ENCODE results near the gene GPAM. TPM values are rescaled to one million over a fixed set of nuclear protein-coding genes. Genes with fewer than 3 reads are reported as not detected.

GPAM gene
- total RNA-seq, 1 experiment from 2014 or later = 16.0 TPM

DNA sequence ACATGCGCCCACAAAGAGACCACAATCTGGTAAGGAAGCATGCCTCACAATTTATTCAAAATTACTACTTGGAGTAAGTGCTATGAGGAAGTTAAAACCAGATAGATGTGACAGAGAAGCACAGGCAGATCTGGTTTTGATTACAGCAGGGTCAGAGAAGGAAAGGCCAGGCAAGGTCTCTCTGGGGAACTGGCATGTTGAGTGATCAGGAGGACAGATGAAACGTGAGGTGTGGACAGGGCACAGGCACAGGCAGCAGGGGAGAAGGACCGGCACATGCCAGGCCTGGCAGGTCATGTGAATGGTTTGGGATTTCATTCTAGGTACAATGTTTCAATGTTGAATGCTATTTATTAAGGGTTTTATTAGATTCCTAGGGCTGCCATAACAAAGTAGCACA, 51.6 kb downstream of the GPAM start:
- no peak overlapping the region for H3K9ac ChIP-seq (ENCODE audit: extremely low read depth, insufficient read length, low read length)
- H2AFZ ChIP-seq (ENCODE audit: low read length) = no peak overlapping the region
- TF ChIP-seq, protein P1, sequence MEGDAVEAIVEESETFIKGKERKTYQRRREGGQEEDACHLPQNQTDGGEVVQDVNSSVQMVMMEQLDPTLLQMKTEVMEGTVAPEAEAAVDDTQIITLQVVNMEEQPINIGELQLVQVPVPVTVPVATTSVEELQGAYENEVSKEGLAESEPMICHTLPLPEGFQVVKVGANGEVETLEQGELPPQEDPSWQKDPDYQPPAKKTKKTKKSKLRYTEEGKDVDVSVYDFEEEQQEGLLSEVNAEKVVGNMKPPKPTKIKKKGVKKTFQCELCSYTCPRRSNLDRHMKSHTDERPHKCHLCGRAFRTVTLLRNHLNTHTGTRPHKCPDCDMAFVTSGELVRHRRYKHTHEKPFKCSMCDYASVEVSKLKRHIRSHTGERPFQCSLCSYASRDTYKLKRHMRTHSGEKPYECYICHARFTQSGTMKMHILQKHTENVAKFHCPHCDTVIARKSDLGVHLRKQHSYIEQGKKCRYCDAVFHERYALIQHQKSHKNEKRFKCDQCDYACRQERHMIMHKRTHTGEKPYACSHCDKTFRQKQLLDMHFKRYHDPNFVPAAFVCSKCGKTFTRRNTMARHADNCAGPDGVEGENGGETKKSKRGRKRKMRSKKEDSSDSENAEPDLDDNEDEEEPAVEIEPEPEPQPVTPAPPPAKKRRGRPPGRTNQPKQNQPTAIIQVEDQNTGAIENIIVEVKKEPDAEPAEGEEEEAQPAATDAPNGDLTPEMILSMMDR (conservative IDR thresholded peaks at IDR 0.05) = no peak
- H3K27ac ChIP-seq (ENCODE audit: insufficient read length, low read depth, low read length) = no peak overlapping the region
- Mint-ChIP-seq H3K9me3 (no peaks in the 10 kb centered on the region), H3K4me1 (peaks cover 9 to 12% of the 10 kb centered on the region in 2 experiments), H3K36me3 (ENCODE audit: insufficient read depth in 1 of 3, low read depth in 3 of 3) (no peaks in the 10 kb centered on the region; a peak in 1 of 7 replicates), H3K27me3 (ENCODE audit: low read depth) (no peaks in the 10 kb centered on the region; the same call in 1 of the 2 replicates), H3K27ac (no peak overlapping the region), H3K4me3 (no peak overlapping the region)
- no peaks in the 10 kb centered on the region for H3K9me3 ChIP-seq (ENCODE audit: control insufficient read depth, low read depth, low read length)
- no peak overlapping the region for H4K5ac ChIP-seq (ENCODE audit: insufficient read length, low read depth, low read length)
- no peak overlapping the region for H2AK5ac ChIP-seq (ENCODE audit: insufficient read length, low read length)
- no peak overlapping the region for H3K4me2 ChIP-seq (ENCODE audit: insufficient read depth, insufficient read length, low read length)
- H3K27me3 ChIP-seq (ENCODE audit: insufficient read depth, low read length) = no peaks in the 10 kb centered on the region
- H3K56ac ChIP-seq (ENCODE audit: insufficient read length, low read depth, low read length) = no peak overlapping the region
- no peak for DNase-seq
- no peaks in the 10 kb centered on the region for H3K79me1 ChIP-seq (ENCODE audit: insufficient read depth, low read depth, low read length, poor library complexity, severe bottlenecking)
- no peak overlapping the region for H2BK15ac ChIP-seq (ENCODE audit: low read depth, low read length)
- no CpG with 5 or more reads among the region's 3 CpGs for WGBS (ENCODE audit: extremely low coverage, insufficient read length, low lambda C conversion rate)
- no peak overlapping the region for H2BK5ac ChIP-seq (ENCODE audit: insufficient read length, low read length)
- no peak overlapping the region for H2BK120ac ChIP-seq (ENCODE audit: low read depth, low read length, poor library complexity, severe bottlenecking)
- no peak overlapping the region for H3K18ac ChIP-seq (ENCODE audit: insufficient read length, low read depth, low read length)
- H2BK12ac ChIP-seq (ENCODE audit: insufficient read length, low read depth, low read length) = no peak overlapping the region
- H3K23ac ChIP-seq (ENCODE audit: insufficient read length, low read depth, low read length) = no peak overlapping the region
- no peak overlapping the region for H2BK20ac ChIP-seq (ENCODE audit: low read depth, low read length, poor library complexity, severe bottlenecking)
- no peaks in the 10 kb centered on the region for H3K79me2 ChIP-seq (ENCODE audit: insufficient read depth, low read length)
- H4K91ac ChIP-seq (ENCODE audit: insufficient read length, low read depth, low read length) = no peak overlapping the region
- H3K4me1 ChIP-seq (ENCODE audit: insufficient read depth, low read length) = no peaks in the 10 kb centered on the region
- no peak overlapping the region for H4K8ac ChIP-seq (replicated peaks; ENCODE audit: insufficient read length, low read depth, low read length)
- H3K4ac ChIP-seq (ENCODE audit: low read depth, low read length) = no peak overlapping the region
- no peak overlapping the region for H3T11ph ChIP-seq (ENCODE audit: low read length)
- no peaks in the 10 kb centered on the region for H3K23me2 ChIP-seq (ENCODE audit: insufficient read length, low read depth, low read length, poor library complexity, severe bottlenecking)
- H4K20me1 ChIP-seq (ENCODE audit: control insufficient read depth, insufficient read depth, insufficient read length) = no peaks in the 10 kb centered on the region
- H3K14ac ChIP-seq (ENCODE audit: insufficient read depth, low read length) = no peak overlapping the region

Data from H9 (cell line).